Activated B cell treated with CpG ODN at 0.5 μM for 24 hours (primary cell): ENCODE results near the gene FSCN2. TPM values are rescaled to one million over a fixed set of nuclear protein-coding genes. Genes with fewer than 3 reads are reported as not detected.

Experiments
- ATAC-seq: fragments of 200-7000 bp; cut with Tn5 transposase; one replicate; pipeline ENCODE4 v1.10.0; 2021; ENCODE audit warnings: low read depth, mild to moderate bottlenecking, moderate library complexity
- CTCF ChIA-PET: fragments of 350-600 bp; sonication (Branson Sonifier 250); formaldehyde crosslinking; loops from one replicate; lab custom pipeline; 2021; ENCODE audit warnings: antibody characterized with exemption; lab: Charles Lee
- POLR2A ChIA-PET: fragments of 350-600 bp; sonication (Branson Sonifier 250); formaldehyde crosslinking; loops from one replicate; lab custom pipeline; 2021; ENCODE audit warnings: antibody characterized with exemption; lab: Charles Lee
- DNase-seq: peaks from one replicate; pipeline ENCODE4 v3.0.0; 2022
- H3K27ac Mint-ChIP-seq: one replicate; pipeline ENCODE4 v1.8.0; 2020; ENCODE audit warnings: mixed read lengths
- H3K27me3 Mint-ChIP-seq: one replicate; pipeline ENCODE4 v1.8.0; 2021; ENCODE audit warnings: mixed read lengths
- H3K36me3 Mint-ChIP-seq: one replicate; pipeline ENCODE4 v1.8.0; 2021; ENCODE audit warnings: low read depth, mixed read lengths
- H3K4me1 Mint-ChIP-seq: one replicate; pipeline ENCODE4 v1.8.0; 2021; ENCODE audit warnings: mixed read lengths
- H3K4me3 Mint-ChIP-seq: one replicate; pipeline ENCODE4 v1.8.0; 2020; ENCODE audit warnings: mild to moderate bottlenecking, mixed read lengths
- H3K9me3 Mint-ChIP-seq: one replicate; pipeline ENCODE4 v1.8.0; 2020; ENCODE audit warnings: mixed read lengths
- intact Hi-C: fragments of 100-400 bp; cut with micrococcal nuclease; formaldehyde crosslinking; loops from one replicate; pipeline ENCODE4 v1.15.1; 2024
- total RNA-seq: library from RNA; stranded (reverse); gene quantifications from 2 replicates; pipeline ENCODE4 v1.2.3, GENCODE V29; 2022
- TF ChIP-seq, protein P1 (sequence below): fragments of 200-600 bp; IDR thresholded peaks from one replicate; pipeline ENCODE4 v1.8.0; 2022; ENCODE audit warnings: antibody characterized with exemption, mild to moderate bottlenecking

The FSCN2 gene
- total RNA-seq, 1 donor from 2014 or later = 5.5 TPM

DNA sequence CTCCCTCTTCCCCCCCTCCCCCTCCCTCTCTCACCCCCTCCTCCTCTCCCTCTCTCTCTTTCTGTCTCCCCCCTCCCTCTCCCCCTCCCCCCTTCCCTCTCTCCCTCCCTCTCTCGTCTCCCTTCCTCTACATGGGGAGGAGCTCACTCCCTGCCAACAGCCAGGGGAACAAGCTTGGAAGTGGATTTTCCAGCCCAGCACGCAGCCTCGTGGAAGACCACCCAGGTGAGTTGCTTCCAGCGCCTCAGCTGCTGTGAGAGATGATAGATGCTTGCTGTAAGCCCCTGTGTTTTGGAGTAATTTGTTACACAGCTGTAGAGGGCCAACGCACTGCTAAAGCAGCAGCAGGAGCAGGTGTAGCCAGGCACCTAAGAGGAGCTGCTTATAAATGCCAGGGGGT lies 36.4 kb upstream of the FSCN2 start:
- ATAC-seq (no peak), DNase-seq (no peak)
- Mint-ChIP-seq H3K4me3 (no peak overlapping the region), H3K9me3 (no peaks in the 10 kb centered on the region), H3K27me3 (peaks cover 9% of the 10 kb centered on the region), H3K4me1 (peaks cover 7% of the 10 kb centered on the region), H3K36me3 (no peaks in the 10 kb centered on the region), H3K27ac (no peak overlapping the region)
- TF ChIP-seq, protein P1, sequence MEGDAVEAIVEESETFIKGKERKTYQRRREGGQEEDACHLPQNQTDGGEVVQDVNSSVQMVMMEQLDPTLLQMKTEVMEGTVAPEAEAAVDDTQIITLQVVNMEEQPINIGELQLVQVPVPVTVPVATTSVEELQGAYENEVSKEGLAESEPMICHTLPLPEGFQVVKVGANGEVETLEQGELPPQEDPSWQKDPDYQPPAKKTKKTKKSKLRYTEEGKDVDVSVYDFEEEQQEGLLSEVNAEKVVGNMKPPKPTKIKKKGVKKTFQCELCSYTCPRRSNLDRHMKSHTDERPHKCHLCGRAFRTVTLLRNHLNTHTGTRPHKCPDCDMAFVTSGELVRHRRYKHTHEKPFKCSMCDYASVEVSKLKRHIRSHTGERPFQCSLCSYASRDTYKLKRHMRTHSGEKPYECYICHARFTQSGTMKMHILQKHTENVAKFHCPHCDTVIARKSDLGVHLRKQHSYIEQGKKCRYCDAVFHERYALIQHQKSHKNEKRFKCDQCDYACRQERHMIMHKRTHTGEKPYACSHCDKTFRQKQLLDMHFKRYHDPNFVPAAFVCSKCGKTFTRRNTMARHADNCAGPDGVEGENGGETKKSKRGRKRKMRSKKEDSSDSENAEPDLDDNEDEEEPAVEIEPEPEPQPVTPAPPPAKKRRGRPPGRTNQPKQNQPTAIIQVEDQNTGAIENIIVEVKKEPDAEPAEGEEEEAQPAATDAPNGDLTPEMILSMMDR = no peak
- POLR2A ChIA-PET = interaction anchor here (0.7 to 1.1 kb wide), 3 partner anchors 17 to 234 kb away, joined by 3 to 6 read pairs (median 4); no protein-coding TSS in a partner anchor
- CTCF ChIA-PET = no interaction called here
- intact Hi-C loops = no loop called here

GRCh38 chr17:81492202-81492601 lies 36.0 kb upstream of the FSCN2 start:
- TF ChIP-seq, protein P1 = no peak
- Mint-ChIP-seq H3K9me3 (no peaks in the 10 kb centered on the region), H3K36me3 (no peaks in the 10 kb centered on the region), H3K4me1 (peaks cover 7% of the 10 kb centered on the region), H3K27ac (no peak overlapping the region), H3K4me3 (no peak overlapping the region), H3K27me3 (peaks cover 9% of the 10 kb centered on the region)
- intact Hi-C loops = no loop called here
- ChIA-PET CTCF (no interaction called here), POLR2A (interaction anchor here (0.7 to 1.1 kb wide), 3 partner anchors 16 to 235 kb away, joined by 3 to 6 read pairs (median 4); no protein-coding TSS in a partner anchor)
- no peak for DNase-seq
- ATAC-seq = no peak

DNA sequence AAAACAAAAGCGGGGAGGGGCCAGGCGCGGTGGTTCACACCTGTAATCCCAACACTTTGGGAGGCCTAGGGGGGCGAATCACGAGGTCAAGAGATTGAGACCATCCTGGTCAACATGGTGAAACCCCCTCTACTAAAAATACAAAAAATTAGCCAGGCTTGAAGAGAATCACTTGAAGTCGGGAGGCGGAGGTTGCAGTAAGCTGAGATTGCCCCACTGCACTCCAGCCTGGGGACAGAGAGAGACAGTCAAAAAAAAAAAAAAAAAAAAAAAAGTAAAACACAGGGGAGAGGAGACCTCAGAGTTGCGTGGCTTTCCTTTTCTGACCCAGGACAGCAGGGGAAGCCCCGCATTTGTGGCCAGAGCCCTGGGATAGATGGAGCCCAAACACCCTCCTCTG lies 35.5 kb upstream of the FSCN2 start:
- ChIA-PET CTCF (interaction anchor here (1.4 kb wide), 1 partner anchor 108 kb away, joined by 3 read pairs; no protein-coding TSS in a partner anchor), POLR2A (interaction anchor here (0.7 kb wide), 1 partner anchor 21 kb away, joined by 4 read pairs; no protein-coding TSS in a partner anchor)
- Mint-ChIP-seq H3K4me3 (no peak overlapping the region), H3K36me3 (no peaks in the 10 kb centered on the region), H3K27me3 (peaks cover 9% of the 10 kb centered on the region), H3K9me3 (no peaks in the 10 kb centered on the region), H3K4me1 (peaks cover 6% of the 10 kb centered on the region), H3K27ac (no peak overlapping the region)
- DNase-seq = no peak
- intact Hi-C loops = no loop called here
- TF ChIP-seq, protein P1 = no peak
- no peak for ATAC-seq

- H3K27ac Mint-ChIP-seq = no peak overlapping the region
- DNase-seq = no peak
- intact Hi-C loops = no loop called here
- H3K36me3 Mint-ChIP-seq = no peaks in the 10 kb centered on the region
- TF ChIP-seq, protein P1 = no peak
- peaks cover 6% of the 10 kb centered on the region for H3K4me1 Mint-ChIP-seq
- peaks cover 9% of the 10 kb centered on the region for H3K27me3 Mint-ChIP-seq
- no peak overlapping the region for H3K4me3 Mint-ChIP-seq
- no peaks in the 10 kb centered on the region for H3K9me3 Mint-ChIP-seq
- CTCF ChIA-PET = interaction anchor here (1.4 kb wide), 1 partner anchor 107 kb away, joined by 3 read pairs; no protein-coding TSS in a partner anchor
- ATAC-seq = no peak
- POLR2A ChIA-PET = interaction anchor here (0.7 to 1.0 kb wide), 3 partner anchors 12 to 21 kb away, joined by 3 to 4 read pairs (median 4); no protein-coding TSS in a partner anchor
Measured at GRCh38 chr17:81493198-81494038, 34.8 kb upstream of the FSCN2 start.
